NCI-H748 treated with DMSO at 0.1 percent for 48 hours (cell line): ENCODE data around the gene FBXO36.
A peak's percentile ranks its signal among the peaks of the same experiment; 100 is the strongest.
"Not testable (repeated sequence)": the region's sequence is repeated elsewhere in the genome, so short reads cannot be mapped to it uniquely, and the experiment has no call there.

Experiments used
- DNase-seq: peaks from one replicate; lab custom pipeline; 2025; lab: John Stamatoyannopoulos, UW

FBXO36 gene

GRCh38 chr2:229922449-229923386 lies at the start of gene FBXO36:
FBXO36 (plus strand) TSS chr2:229922503; CDS start chr2:229922514, 11 bp downstream.
- peak; percentile 83 for DNase-seq

GRCh38 chr2:229873123-229873581 lies 49.2 kb upstream of the FBXO36 start:
- no peak for DNase-seq

GRCh38 chr2:229874647-229875046 lies 47.7 kb upstream of the FBXO36 start:
- no peak for DNase-seq

- DNase-seq, result no peak
These were observed 46.8 kb upstream of the FBXO36 start for GRCh38 chr2:229875549-229875948.

- DNase-seq, result no peak
These were observed 42.9 kb upstream of the FBXO36 start for GRCh38 chr2:229879191-229879950.

- no peak for DNase-seq
These were observed 41.3 kb upstream of the FBXO36 start for GRCh38 chr2:229880892-229881586.

GRCh38 chr2:229882583-229882982 lies 39.7 kb upstream of the FBXO36 start:
- DNase-seq, result no peak

- DNase-seq, result no peak
These were observed 37.3 kb upstream of the FBXO36 start for GRCh38 chr2:229884775-229885699.

GRCh38 chr2:229887441-229887840 lies 34.9 kb upstream of the FBXO36 start:
- DNase-seq, result no peak

GRCh38 chr2:229888031-229888430 lies 34.3 kb upstream of the FBXO36 start:
- DNase-seq, result no peak

- no peak for DNase-seq
These were observed 33.3 kb upstream of the FBXO36 start for GRCh38 chr2:229889023-229889422.

GRCh38 chr2:229896857-229897256 lies 25.4 kb upstream of the FBXO36 start:
- DNase-seq, result no peak

- no peak for DNase-seq
These were observed 22.7 kb upstream of the FBXO36 start for GRCh38 chr2:229899604-229900003.

- DNase-seq, result no peak
These were observed 22.3 kb upstream of the FBXO36 start for GRCh38 chr2:229900012-229900411.

GRCh38 chr2:229900514-229900913 lies 21.8 kb upstream of the FBXO36 start:
- not testable (repeated sequence) for DNase-seq

- no peak for DNase-seq
These were observed 20.5 kb upstream of the FBXO36 start for GRCh38 chr2:229901819-229902218.

GRCh38 chr2:229903037-229903436 lies 19.3 kb upstream of the FBXO36 start:
- DNase-seq, result no peak

- no peak for DNase-seq
These were observed 16.7 kb upstream of the FBXO36 start for GRCh38 chr2:229905601-229906000.

- no peak for DNase-seq
These were observed 13.2 kb upstream of the FBXO36 start for GRCh38 chr2:229909090-229909489.

- no peak for DNase-seq
These were observed 12.0 kb upstream of the FBXO36 start for GRCh38 chr2:229910147-229910831.
